Activated CD8-positive, alpha-beta memory T cell treated with anti-CD3 and anti-CD28 coated beads for 24 hours (primary cell): Measurements from ENCODE around the gene TMEM87B.

Source experiments
- DNase-seq: peaks from one replicate; pipeline ENCODE4 v3.0.0-alpha.2; 2020

Gene TMEM87B

GRCh38 chr2:112153179-112153490 is 98.1 kb downstream of the TMEM87B start:
- peak; percentile 44 for DNase-seq

GRCh38 chr2:112153501-112153900 is 98.4 kb downstream of the TMEM87B start:
- peak; percentile 49 for DNase-seq

- DNase-seq = peak; percentile 60
These were observed 99.4 kb downstream of the TMEM87B start for GRCh38 chr2:112154246-112155117.

GRCh38 chr2:112155331-112156151 is 100.5 kb downstream of the TMEM87B start:
- peak; percentile 78 for DNase-seq

- peak; percentile 70 for DNase-seq
These were observed 101.3 kb downstream of the TMEM87B start for GRCh38 chr2:112156152-112156986.

- DNase-seq = peak; percentile 40
These were observed 102.4 kb downstream of the TMEM87B start for GRCh38 chr2:112157472-112157871.

- DNase-seq = no peak
These were observed 104.4 kb downstream of the TMEM87B start for GRCh38 chr2:112159454-112159921.

GRCh38 chr2:112160283-112161250 is 105.5 kb downstream of the TMEM87B start:
- DNase-seq = peak; percentile 44

GRCh38 chr2:112161431-112162145 is 106.5 kb downstream of the TMEM87B start:
- peak; percentile 46 for DNase-seq

- DNase-seq = peak; percentile 26
These were observed 107.3 kb downstream of the TMEM87B start for GRCh38 chr2:112162341-112162740.

GRCh38 chr2:112162956-112163355 is 107.9 kb downstream of the TMEM87B start:
- peak; percentile 28 for DNase-seq

- no peak for DNase-seq
These were observed 108.5 kb downstream of the TMEM87B start for GRCh38 chr2:112163541-112163981.

GRCh38 chr2:112164876-112165275 is 109.8 kb downstream of the TMEM87B start:
- DNase-seq = no peak

GRCh38 chr2:112165296-112165695 is 110.2 kb downstream of the TMEM87B start:
- DNase-seq = peak; percentile 35

- DNase-seq = peak; percentile 58
These were observed 111.9 kb downstream of the TMEM87B start for GRCh38 chr2:112166806-112167499.

GRCh38 chr2:112168422-112169124 is 113.5 kb downstream of the TMEM87B start:
- DNase-seq = peak; percentile 42
